WTC11 (cell line): ENCODE results near the gene TNS3. TPM values are rescaled to one million over a fixed set of nuclear protein-coding genes. Genes with fewer than 3 reads are reported as not detected.

Experiments used
- ATAC-seq: fragments of 200-7000 bp; cut with Tn5 transposase; 2 replicates; pipeline ENCODE4 v1.10.0; 2021; ENCODE audit warnings: mild to moderate bottlenecking, moderate library complexity
- CTCF ChIA-PET: fragments of 300-600 bp; sonication (Branson Sonifier 250); formaldehyde crosslinking; loops from one replicate; lab custom pipeline; 2021; ENCODE audit warnings: antibody characterized with exemption; lab: Charles Lee
- POLR2A ChIA-PET: fragments of 350-600 bp; sonication (Branson Sonifier 250); formaldehyde crosslinking; loops from one replicate; lab custom pipeline; 2021; ENCODE audit warnings: antibody characterized with exemption; lab: Charles Lee
- DNase-seq: peaks from one replicate; pipeline ENCODE4 v3.0.0; 2021; ENCODE audit warnings: low spot score
- H3K27ac Mint-ChIP-seq: 2 replicates; pipeline ENCODE4 v1.8.0; 2021; ENCODE audit warnings: mixed read lengths
- H3K27me3 Mint-ChIP-seq: 2 replicates; pipeline ENCODE4 v1.8.0; 2021; ENCODE audit warnings: low read depth, mild to moderate bottlenecking, moderate library complexity, mixed read lengths
- H3K36me3 Mint-ChIP-seq: 2 replicates; pipeline ENCODE4 v1.8.0; 2021; ENCODE audit warnings: mixed read lengths
- H3K4me1 Mint-ChIP-seq: 2 replicates; pipeline ENCODE4 v1.8.0; 2022; ENCODE audit warnings: mixed read lengths
- H3K4me3 Mint-ChIP-seq: 2 replicates; pipeline ENCODE4 v1.8.0; 2021; ENCODE audit warnings: mild to moderate bottlenecking, moderate library complexity, mixed read lengths
- H3K9me3 Mint-ChIP-seq: 2 replicates; pipeline ENCODE4 v1.8.0; 2021; ENCODE audit warnings: mixed read lengths
- ARID4B ChIP-seq: sonication (generic); formaldehyde crosslinking; IDR thresholded peaks from 2 replicates; pipeline ENCODE4 v1.8.0; 2023; ENCODE audit warnings: missing genetic modification reagents, mild to moderate bottlenecking, borderline replicate concordance
- ATF6 ChIP-seq: sonication (generic); formaldehyde crosslinking; IDR thresholded peaks from 2 replicates; pipeline ENCODE4 v1.8.1; 2023; ENCODE audit warnings: mild to moderate bottlenecking, missing genetic modification reagents
- CDX4 ChIP-seq: fragments of 250-450 bp; sonication (Bioruptor Pico); IDR thresholded peaks from 2 replicates; pipeline ENCODE4 v1.9.0; 2021; ENCODE audit warnings: moderate library complexity, mild to moderate bottlenecking, inconsistent platforms, borderline replicate concordance
- EMX1 ChIP-seq: fragments of 250-450 bp; sonication (Bioruptor Pico); IDR thresholded peaks from 2 replicates; pipeline ENCODE4 v1.8.0; 2021; ENCODE audit warnings: mild to moderate bottlenecking
- FOXP1 ChIP-seq: sonication (generic); formaldehyde crosslinking; IDR thresholded peaks from 2 replicates; pipeline ENCODE4 v1.8.0; 2022; ENCODE audit warnings: missing genetic modification reagents, mild to moderate bottlenecking, moderate library complexity, borderline replicate concordance
- GRHL2 ChIP-seq: fragments of 250-450 bp; sonication (Bioruptor Pico); IDR thresholded peaks from 2 replicates; pipeline ENCODE4 v1.8.0; 2022; ENCODE audit warnings: mild to moderate bottlenecking, moderate library complexity; ENCODE audit not compliant: insufficient replicate concordance, severe bottlenecking
- NR2C2 ChIP-seq: sonication (generic); formaldehyde crosslinking; IDR thresholded peaks from 2 replicates; pipeline ENCODE4 v1.8.0; 2022; ENCODE audit warnings: mild to moderate bottlenecking, missing genetic modification reagents
- RORB ChIP-seq: fragments of 250-450 bp; sonication (Bioruptor Pico); IDR thresholded peaks from 2 replicates; pipeline ENCODE4 v1.9.0; 2021; ENCODE audit warnings: mild to moderate bottlenecking
- SMAD3 ChIP-seq: sonication (generic); formaldehyde crosslinking; IDR thresholded peaks from 2 replicates; pipeline ENCODE4 v1.8.0; 2022; ENCODE audit warnings: missing genetic modification reagents, mild to moderate bottlenecking, borderline replicate concordance
- ZNF219 ChIP-seq: sonication (generic); formaldehyde crosslinking; IDR thresholded peaks from 2 replicates; pipeline ENCODE4 v1.8.0; 2023; ENCODE audit warnings: missing genetic modification reagents, mild to moderate bottlenecking, borderline replicate concordance
- ZNF317 ChIP-seq: sonication (generic); formaldehyde crosslinking; IDR thresholded peaks from 2 replicates; pipeline ENCODE4 v1.8.1; 2023; ENCODE audit warnings: low read depth, mild to moderate bottlenecking, moderate library complexity, missing genetic modification reagents, borderline replicate concordance
- ZNF512 ChIP-seq: sonication (generic); formaldehyde crosslinking; IDR thresholded peaks from 2 replicates; pipeline ENCODE4 v1.8.1; 2022; ENCODE audit warnings: missing genetic modification reagents, borderline replicate concordance
- total RNA-seq: library from RNA; stranded (reverse); gene quantifications from 3 replicates; pipeline ENCODE4 v1.2.3, GENCODE V29; 2021

Gene TNS3
- total RNA-seq, 1 experiment from 2014 or later, result 37.7 TPM

- TF ChIP-seq ATF6, result no peak
Measured at GRCh38 chr7:47335557-47336471, 246.1 kb downstream of the TNS3 start (continued).

GRCh38 chr7:47335071-47335470 is 246.8 kb downstream of the TNS3 start:
- ATAC-seq, result no peak
- CTCF ChIA-PET, result interaction anchor here (2.1 kb wide), 1 partner anchor 69 kb away, joined by 8 read pairs; no protein-coding TSS in a partner anchor
- peaks cover 53% of the 10 kb centered on the region for H3K4me1 Mint-ChIP-seq
- TF ChIP-seq CDX4 (CRISPR knock-in tag) (no peak), RORB (CRISPR knock-in tag) (no peak), SMAD3 (CRISPR knock-in tag) (no peak)
- TF ChIP-seq, all 79 proteins: peak for 0
- Mint-ChIP-seq H3K27me3 (no peaks in the 10 kb centered on the region), H3K4me3 (no peak overlapping the region), H3K9me3 (no peaks in the 10 kb centered on the region), H3K36me3 (no peaks in the 10 kb centered on the region; the same call in 1 of the 2 replicates), H3K27ac (no peak overlapping the region)
- DNase-seq, result no peak
- POLR2A ChIA-PET, result no interaction called here

GRCh38 chr7:47333959-47334358 is 248.0 kb downstream of the TNS3 start:
- DNase-seq (no peak), ATAC-seq (no peak)
- CTCF ChIA-PET, result no interaction called here
- no peaks in the 10 kb centered on the region for H3K27me3 Mint-ChIP-seq
- POLR2A ChIA-PET, result interaction anchor here (0.6 kb wide), 1 partner anchor 473 kb away, joined by 5 read pairs; no protein-coding TSS in a partner anchor
- H3K9me3 Mint-ChIP-seq, result no peaks in the 10 kb centered on the region
- H3K27ac Mint-ChIP-seq, result 0 out of 2 replicates have a peak overlapping the region, but pooled peaks have one; percentile 25
- no peaks in the 10 kb centered on the region; the same call in 1 of the 2 replicates for H3K36me3 Mint-ChIP-seq
- H3K4me1 Mint-ChIP-seq, result peaks cover 65% of the 10 kb centered on the region
- no peak for TF ChIP-seq FOXP1
- TF ChIP-seq NR2C2 (CRISPR knock-in tag), result no peak
- TF ChIP-seq GRHL2 (CRISPR knock-in tag), result no peak
- TF ChIP-seq ZNF512 (CRISPR knock-in tag), result no peak
- TF ChIP-seq ZNF317 (CRISPR knock-in tag), result no peak
- no peak for TF ChIP-seq ARID4B
- no peak for TF ChIP-seq EMX1 (CRISPR knock-in tag)
- TF ChIP-seq ZNF219, result no peak
- H3K4me3 Mint-ChIP-seq, result no peak overlapping the region
